Measurements from ENCODE around the gene TLR3.
"Not testable (repeated sequence)": the region's sequence is repeated elsewhere in the genome, so short reads cannot be mapped to it uniquely, and the experiment has no call there.

The TLR3 gene

GRCh38 chr4:186033027-186033426 lies 35.9 kb upstream of the TLR3 start:
- H3K4me3 ChIP-seq (ENCODE audit: low read length): no peak overlapping the region
- TF ChIP-seq, protein P1, sequence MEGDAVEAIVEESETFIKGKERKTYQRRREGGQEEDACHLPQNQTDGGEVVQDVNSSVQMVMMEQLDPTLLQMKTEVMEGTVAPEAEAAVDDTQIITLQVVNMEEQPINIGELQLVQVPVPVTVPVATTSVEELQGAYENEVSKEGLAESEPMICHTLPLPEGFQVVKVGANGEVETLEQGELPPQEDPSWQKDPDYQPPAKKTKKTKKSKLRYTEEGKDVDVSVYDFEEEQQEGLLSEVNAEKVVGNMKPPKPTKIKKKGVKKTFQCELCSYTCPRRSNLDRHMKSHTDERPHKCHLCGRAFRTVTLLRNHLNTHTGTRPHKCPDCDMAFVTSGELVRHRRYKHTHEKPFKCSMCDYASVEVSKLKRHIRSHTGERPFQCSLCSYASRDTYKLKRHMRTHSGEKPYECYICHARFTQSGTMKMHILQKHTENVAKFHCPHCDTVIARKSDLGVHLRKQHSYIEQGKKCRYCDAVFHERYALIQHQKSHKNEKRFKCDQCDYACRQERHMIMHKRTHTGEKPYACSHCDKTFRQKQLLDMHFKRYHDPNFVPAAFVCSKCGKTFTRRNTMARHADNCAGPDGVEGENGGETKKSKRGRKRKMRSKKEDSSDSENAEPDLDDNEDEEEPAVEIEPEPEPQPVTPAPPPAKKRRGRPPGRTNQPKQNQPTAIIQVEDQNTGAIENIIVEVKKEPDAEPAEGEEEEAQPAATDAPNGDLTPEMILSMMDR (conservative IDR thresholded peaks at IDR 0.05; ENCODE audit: low read length): no peak
- no peak for DNase-seq (ENCODE audit: low read depth)

- not testable (repeated sequence) for DNase-seq (ENCODE audit: low read depth); H3K4me3 ChIP-seq (ENCODE audit: low read length)
Measured at GRCh38 chr4:186034613-186035012, 34.3 kb upstream of the TLR3 start.

- no peak for DNase-seq (ENCODE audit: low read depth)
- TF ChIP-seq, protein P1 (conservative IDR thresholded peaks at IDR 0.05; ENCODE audit: low read length): no peak
- no peak overlapping the region for H3K4me3 ChIP-seq (ENCODE audit: low read length)
Measured at GRCh38 chr4:186036976-186037581, 31.9 kb upstream of the TLR3 start.

GRCh38 chr4:186037692-186038658 lies 31.0 kb upstream of the TLR3 start:
- TF ChIP-seq, protein P1 (conservative IDR thresholded peaks at IDR 0.05; ENCODE audit: low read length): peak; percentile 81
- H3K4me3 ChIP-seq (ENCODE audit: low read length): no peak overlapping the region
- DNase-seq (ENCODE audit: low read depth): peak; percentile 83

GRCh38 chr4:186039697-186040096 lies 29.3 kb upstream of the TLR3 start:
- TF ChIP-seq, protein P1 (conservative IDR thresholded peaks at IDR 0.05; ENCODE audit: low read length): no peak
- H3K4me3 ChIP-seq (ENCODE audit: low read length): no peak overlapping the region
- DNase-seq (ENCODE audit: low read depth): no peak

DNA sequence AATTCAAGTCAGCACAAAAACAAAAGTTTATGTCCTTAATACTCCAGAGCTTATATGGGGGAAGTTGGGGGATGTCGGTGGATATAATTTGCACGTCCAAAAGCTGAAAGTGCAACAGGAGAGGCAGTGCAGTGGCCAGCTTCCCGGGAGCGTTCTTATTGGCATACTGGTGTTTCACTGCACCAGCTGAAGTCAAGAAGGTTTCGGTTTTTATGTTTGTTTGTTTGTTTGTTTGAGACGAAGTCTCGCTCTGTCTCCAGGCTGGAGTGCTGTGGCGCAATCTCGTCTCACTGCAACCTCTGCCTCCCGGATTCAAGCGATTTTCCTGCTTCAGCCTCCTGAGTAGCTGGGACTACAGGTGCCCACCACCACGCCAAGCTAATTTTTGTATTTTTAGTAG lies 28.6 kb upstream of the TLR3 start:
- TF ChIP-seq, protein P1 (conservative IDR thresholded peaks at IDR 0.05; ENCODE audit: low read length): no peak
- DNase-seq (ENCODE audit: low read depth): no peak
- H3K4me3 ChIP-seq (ENCODE audit: low read length): no peak overlapping the region

DNA sequence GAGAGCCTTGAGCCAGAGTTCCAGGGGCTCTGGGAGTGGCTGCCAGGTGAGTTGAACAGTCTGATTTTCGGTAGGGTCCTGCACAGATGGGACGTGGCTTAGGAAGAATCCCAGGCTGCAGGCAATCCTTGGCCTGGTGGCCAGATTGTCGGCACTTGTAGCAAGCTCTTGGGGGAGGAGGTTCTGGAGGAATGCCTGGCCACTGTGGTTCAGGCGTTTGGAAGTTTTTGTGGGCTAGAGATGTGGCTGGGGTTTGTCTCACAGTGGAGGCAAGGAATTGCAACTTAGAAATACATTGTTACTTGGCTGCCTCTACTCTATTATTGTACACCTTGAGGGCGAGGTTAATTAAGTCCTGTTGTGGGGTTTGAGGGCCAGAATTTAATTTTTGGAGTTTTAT lies 21.5 kb upstream of the TLR3 start:
- peak; percentile 56 for DNase-seq (ENCODE audit: low read depth)
- not testable (repeated sequence) for H3K4me3 ChIP-seq (ENCODE audit: low read length)

DNA sequence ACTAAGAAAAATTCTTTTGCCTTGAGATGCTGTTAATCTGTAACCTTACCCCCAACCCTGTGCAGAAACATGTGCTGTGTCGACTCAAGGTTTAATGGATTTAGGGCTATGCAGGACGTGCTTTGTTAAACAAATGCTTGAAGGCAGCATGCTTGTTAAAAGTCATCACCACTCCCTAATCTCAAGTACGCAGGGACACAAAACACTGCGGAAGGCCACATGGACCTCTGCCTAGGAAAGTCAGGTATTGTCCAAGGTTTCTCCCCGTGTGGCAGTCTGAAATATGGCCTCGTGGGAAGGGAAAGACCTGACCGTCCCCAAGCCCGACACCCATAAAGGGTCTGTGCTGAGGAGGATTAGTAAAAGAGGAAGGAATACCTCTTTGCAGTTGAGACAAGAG lies 18.8 kb upstream of the TLR3 start:
- DNase-seq (ENCODE audit: low read depth); H3K4me3 ChIP-seq (ENCODE audit: low read length): not testable (repeated sequence)
